ENCODE results near the gene ARHGAP24.

ARHGAP24 gene

DNA sequence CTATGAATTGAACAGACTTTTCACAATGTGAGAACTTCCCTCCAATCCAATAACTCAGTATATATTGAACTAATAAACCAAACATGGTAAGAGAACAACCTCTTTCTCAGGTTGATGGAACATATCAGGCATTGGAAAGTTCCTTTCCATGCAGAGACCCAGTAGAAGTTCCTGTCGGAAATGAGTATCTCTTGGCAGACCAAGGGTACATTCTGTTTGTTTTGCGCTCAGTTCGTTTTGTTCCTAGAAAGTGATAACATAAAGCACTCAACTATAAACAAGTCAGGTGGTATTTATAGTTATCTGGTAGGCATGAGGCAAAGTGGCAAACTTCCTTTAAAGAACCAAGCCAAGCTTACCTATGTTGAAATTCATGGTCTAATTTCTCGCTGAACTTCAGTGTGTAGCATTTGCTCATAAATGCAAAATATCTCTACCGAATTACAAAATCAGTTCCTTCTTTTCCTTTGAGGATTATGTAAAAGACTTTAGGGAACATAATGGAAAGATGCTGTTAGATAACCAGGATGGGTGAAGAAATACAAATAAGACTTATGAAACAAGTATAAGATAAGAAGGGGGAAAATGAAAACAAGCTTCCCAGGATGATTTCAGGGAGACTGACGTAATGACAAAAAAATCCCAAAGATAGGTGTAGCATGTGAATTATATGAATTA, 120.3 kb downstream of the ARHGAP24 start:
- TF ChIP-seq, protein P1, sequence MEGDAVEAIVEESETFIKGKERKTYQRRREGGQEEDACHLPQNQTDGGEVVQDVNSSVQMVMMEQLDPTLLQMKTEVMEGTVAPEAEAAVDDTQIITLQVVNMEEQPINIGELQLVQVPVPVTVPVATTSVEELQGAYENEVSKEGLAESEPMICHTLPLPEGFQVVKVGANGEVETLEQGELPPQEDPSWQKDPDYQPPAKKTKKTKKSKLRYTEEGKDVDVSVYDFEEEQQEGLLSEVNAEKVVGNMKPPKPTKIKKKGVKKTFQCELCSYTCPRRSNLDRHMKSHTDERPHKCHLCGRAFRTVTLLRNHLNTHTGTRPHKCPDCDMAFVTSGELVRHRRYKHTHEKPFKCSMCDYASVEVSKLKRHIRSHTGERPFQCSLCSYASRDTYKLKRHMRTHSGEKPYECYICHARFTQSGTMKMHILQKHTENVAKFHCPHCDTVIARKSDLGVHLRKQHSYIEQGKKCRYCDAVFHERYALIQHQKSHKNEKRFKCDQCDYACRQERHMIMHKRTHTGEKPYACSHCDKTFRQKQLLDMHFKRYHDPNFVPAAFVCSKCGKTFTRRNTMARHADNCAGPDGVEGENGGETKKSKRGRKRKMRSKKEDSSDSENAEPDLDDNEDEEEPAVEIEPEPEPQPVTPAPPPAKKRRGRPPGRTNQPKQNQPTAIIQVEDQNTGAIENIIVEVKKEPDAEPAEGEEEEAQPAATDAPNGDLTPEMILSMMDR (IDR thresholded peaks at IDR 0.05; ENCODE audit: low read depth, low read length, missing control alignments) = no peak
- H3K4me3 ChIP-seq (replicated peaks; ENCODE audit: low read depth, low read length) = no peak overlapping the region

DNA sequence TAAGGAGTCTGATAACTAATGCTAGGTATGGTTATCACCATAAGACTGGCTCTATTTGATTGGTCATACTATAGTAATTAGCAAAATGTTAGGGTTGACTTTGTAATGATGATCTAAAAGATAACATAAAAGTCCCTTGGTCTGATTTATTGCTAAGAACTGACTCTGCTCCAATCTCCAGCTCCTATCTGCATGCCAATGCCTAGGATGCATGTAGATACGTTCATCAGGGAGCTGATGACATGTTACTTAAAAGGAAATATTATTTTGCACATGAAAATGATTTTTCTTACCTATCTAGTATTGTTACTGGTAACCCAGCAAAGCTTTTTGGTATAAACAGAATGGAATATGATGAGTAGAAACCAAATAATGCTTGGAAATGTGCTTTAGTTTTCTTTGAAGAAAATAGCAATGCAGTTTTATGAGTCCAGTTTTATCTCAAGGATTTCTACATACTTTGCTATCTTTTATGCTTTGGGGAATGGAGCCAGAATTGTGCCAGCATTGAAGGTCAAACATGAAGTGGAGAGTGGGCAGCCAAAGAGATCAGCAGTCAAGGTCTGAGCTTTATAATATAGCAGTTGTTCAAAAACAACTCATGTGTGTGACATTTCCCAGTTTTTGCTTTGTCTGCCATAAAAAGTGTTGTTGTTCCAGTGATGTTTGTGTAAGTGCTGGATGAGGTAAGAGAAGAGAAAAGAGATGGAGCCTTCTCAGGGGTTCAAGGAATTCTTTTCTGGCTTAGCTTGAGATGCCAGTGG, 121.0 kb downstream of the ARHGAP24 start:
- no peak for DNase-seq (ENCODE audit: extremely low read depth, low read depth)
- TF ChIP-seq, protein P1 (IDR thresholded peaks at IDR 0.05; ENCODE audit: low read depth, low read length, missing control alignments) = no peak
- H3K4me3 ChIP-seq (replicated peaks; ENCODE audit: low read depth, low read length) = no peak overlapping the region

More for the DNA sequence above, 120.3 kb downstream of the ARHGAP24 start:
- no peak for DNase-seq (ENCODE audit: extremely low read depth, low read depth)

DNA sequence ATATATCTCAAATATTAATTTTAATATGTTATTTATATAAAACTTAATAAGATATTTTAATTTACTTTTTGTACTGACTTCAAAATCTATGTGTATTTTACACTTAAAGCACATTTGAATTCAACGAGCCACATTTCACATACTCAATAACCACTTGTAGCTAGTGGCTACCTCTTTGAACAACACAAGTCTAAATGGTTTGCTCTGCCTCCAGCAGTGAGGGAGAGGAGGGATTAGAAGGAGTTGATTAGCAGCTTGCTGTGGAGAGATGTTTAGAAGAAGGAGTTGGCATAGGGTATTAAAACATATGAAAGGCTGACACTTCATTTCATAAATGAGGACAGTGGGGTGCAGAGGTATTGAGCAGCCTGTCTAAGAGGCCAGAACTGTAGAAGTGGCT, 124.0 kb downstream of the ARHGAP24 start:
- no peak overlapping the region for H3K4me3 ChIP-seq (replicated peaks; ENCODE audit: low read depth, low read length)
- DNase-seq (ENCODE audit: extremely low read depth, low read depth) = no peak
- TF ChIP-seq, protein P1 (IDR thresholded peaks at IDR 0.05; ENCODE audit: low read depth, low read length, missing control alignments) = no peak

DNA sequence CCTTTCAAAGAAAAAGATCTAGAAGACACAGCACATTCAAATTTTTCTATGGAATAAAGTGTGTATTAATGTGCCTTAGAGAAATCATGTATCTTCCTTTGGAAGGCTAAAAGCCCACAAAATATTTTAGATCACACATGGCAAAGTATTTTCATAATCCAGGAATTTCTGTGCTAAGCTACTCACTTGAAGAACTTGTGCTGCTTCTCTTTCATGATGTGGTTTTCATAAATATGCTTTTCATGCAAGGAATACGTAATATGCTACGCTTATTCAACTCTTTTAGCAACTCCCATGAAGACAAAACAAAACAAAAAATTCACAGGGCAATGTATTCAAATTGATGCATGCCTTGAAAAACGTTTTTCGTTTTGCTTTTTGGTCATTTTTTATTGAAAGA, 125.6 kb downstream of the ARHGAP24 start:
- H3K4me3 ChIP-seq (replicated peaks; ENCODE audit: low read depth, low read length) = no peak overlapping the region
- TF ChIP-seq, protein P1 (IDR thresholded peaks at IDR 0.05; ENCODE audit: low read depth, low read length, missing control alignments) = no peak
- DNase-seq (ENCODE audit: extremely low read depth, low read depth) = no peak

DNA sequence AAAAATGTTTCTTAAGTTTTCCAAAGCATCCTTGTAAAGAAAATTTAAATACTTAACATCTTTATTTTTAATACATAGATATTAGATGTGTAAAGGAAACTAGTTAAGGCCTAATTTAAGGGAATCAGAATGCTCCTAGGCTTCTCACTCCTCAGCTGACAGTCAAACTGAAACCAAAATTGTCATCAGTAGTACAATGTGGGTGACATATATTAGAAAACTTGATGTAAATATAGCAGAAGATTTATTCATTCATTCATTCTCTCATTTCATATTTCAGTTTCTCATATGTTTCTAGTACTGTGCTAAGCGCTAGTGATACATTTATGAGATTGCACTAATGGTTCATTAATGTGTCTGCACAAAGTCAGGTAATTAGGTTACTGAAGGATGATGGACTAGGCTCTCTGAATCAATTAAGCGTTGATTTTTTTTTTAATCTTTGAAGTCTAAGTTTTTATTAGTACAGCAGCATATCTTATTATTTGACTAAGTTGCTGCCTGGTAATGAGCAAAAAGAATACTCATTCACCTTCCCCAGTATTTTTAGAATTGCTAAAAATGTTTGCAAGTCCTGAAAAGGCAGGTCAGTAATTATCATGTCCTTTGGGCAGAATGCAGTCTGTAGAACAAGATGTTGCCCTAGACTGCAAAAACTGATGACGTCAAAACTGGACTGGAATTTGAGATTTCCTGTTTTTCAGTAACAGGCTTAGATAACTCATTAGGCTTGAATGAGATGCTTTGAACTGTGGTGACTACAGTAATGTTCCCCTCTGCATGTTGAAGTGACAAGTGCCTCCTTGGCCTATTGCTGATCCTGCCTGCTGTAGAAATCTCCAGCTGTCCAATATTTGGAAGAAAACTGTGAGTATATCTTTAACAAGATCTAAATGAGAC, 128.7 kb downstream of the ARHGAP24 start:
- DNase-seq (ENCODE audit: extremely low read depth, low read depth) = peak; percentile 45
- H3K4me3 ChIP-seq (replicated peaks; ENCODE audit: low read depth, low read length) = no peak overlapping the region
- TF ChIP-seq, protein P1 (IDR thresholded peaks at IDR 0.05; ENCODE audit: low read depth, low read length, missing control alignments) = no peak

DNA sequence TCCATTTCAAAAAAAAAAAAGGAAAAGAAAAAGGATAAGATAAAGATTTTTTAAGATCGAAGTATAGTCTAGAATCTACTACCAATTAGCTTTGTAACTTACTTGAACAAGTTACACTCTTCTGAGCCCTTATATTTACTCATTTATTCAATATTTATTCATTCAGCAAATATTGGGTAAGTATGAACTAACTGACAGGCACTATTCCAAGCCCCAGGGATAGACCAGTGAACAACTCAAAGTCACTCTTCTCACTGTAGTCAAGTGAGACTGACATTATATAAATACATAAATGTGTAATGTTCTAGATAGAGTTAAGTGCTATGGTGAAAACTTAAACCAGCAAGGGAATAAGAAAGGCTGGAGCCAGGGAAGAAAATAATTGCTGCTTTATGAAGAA, 131.6 kb downstream of the ARHGAP24 start:
- H3K4me3 ChIP-seq (replicated peaks; ENCODE audit: low read depth, low read length) = no peak overlapping the region
- no peak for DNase-seq (ENCODE audit: extremely low read depth, low read depth)
- TF ChIP-seq, protein P1 (IDR thresholded peaks at IDR 0.05; ENCODE audit: low read depth, low read length, missing control alignments) = no peak

Data from HFF-Myc (cell line).